PC-3 (cell line): ENCODE results near the gene ADAM12.

Experiments
- EZH2 ChIP-seq: fragments of 300-600 bp; sonication (generic); IDR thresholded peaks from one replicate; pipeline ENCODE4 v1.6.1; 2017; ENCODE audit warnings: antibody characterized with exemption, mild to moderate bottlenecking, low read length; ENCODE audit not compliant: unreplicated experiment
- EZH2phosphoT487 ChIP-seq: fragments of 300-600 bp; sonication (generic); IDR thresholded peaks from 2 replicates; pipeline ENCODE4 v1.6.1; 2018; ENCODE audit warnings: mild to moderate bottlenecking, antibody characterized with exemption, low read length, borderline replicate concordance
- TF ChIP-seq, protein P1 (sequence below): fragments of 300-600 bp; sonication (generic); conservative IDR thresholded peaks from 2 replicates; pipeline ENCODE4 v1.5.1; 2017; ENCODE audit warnings: antibody characterized with exemption, low read depth, mild to moderate bottlenecking, low read length

GRCh38 chr10:126402721-126403695, 14.7 kb upstream of the ADAM12 start:
- TF ChIP-seq, protein P1, sequence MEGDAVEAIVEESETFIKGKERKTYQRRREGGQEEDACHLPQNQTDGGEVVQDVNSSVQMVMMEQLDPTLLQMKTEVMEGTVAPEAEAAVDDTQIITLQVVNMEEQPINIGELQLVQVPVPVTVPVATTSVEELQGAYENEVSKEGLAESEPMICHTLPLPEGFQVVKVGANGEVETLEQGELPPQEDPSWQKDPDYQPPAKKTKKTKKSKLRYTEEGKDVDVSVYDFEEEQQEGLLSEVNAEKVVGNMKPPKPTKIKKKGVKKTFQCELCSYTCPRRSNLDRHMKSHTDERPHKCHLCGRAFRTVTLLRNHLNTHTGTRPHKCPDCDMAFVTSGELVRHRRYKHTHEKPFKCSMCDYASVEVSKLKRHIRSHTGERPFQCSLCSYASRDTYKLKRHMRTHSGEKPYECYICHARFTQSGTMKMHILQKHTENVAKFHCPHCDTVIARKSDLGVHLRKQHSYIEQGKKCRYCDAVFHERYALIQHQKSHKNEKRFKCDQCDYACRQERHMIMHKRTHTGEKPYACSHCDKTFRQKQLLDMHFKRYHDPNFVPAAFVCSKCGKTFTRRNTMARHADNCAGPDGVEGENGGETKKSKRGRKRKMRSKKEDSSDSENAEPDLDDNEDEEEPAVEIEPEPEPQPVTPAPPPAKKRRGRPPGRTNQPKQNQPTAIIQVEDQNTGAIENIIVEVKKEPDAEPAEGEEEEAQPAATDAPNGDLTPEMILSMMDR: no peak
- no peak for TF ChIP-seq EZH2
- no peak for TF ChIP-seq EZH2phosphoT487
